Measurements from ENCODE around the gene PXK.

DNA sequence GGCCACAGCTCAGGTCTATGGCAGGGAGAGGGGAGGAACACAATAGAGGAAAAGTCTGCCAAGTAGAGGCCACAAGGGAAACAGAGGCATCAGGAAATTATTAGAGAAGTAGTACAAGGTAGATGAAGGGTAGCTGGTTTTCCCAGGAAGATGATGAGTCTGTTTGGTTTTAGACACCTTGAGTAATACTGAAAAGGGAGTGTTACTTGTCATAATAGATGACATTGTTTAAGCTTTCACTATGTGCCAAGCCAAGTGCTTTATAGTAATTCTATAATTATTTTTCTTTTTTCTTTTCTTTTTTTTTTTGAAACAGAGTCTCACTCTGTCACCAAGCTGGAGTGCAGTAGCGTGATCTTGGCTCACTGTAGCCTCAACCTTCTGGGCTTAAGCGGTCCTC is 13.7 kb downstream of the PXK start:
- TF ChIP-seq GATA2 (IDR thresholded peaks at IDR 0.05; ENCODE audit: low read depth, low read length): no peak
- TF ChIP-seq GATA3 (IDR thresholded peaks at IDR 0.05; ENCODE audit: low read depth, low read length): no peak
